ENCODE data around the gene TMEM182.

The TMEM182 gene, protein sequence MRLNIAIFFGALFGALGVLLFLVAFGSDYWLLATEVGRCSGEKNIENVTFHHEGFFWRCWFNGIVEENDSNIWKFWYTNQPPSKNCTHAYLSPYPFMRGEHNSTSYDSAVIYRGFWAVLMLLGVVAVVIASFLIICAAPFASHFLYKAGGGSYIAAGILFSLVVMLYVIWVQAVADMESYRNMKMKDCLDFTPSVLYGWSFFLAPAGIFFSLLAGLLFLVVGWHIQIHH

DNA sequence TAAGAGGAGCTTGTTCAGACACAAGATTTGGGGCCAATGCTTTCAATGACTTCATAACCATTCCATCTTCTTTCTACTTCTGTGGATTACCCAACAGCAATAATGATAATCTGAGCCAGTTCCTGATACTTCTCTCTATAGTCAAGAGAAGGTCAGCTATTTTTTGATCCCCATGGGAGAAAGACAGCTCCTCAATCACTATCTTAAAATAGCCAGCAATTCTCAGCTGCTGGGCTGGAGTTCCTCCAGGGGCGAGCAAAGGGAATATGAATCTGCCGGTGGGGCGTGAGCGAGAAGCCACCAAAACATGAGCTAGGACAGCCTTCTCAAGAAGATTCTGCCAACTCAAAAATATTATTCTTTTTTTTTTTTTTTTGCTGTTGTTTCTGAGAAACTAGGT is at the start of gene TMEM182:
TSS of gene TMEM182 (plus strand) at position 269 of the 400 bp plus-strand sequence. CDS start 187 bp downstream, outside the sequence.
- Histone ChIP-seq H3K4me1 (ENCODE audit: control insufficient read depth, insufficient read depth, low read length) (no peaks in the 10 kb centered on the region), H3K9ac (ENCODE audit: low read depth, low read length) (no peak within 1 kb of the TSS), H3K36me3 (ENCODE audit: control insufficient read depth, insufficient read depth, low read length) (no peaks in the 10 kb centered on the region), H3K27me3 (ENCODE audit: control insufficient read depth, insufficient read depth, low read length) (no peaks in the 10 kb centered on the region), H3K4me3 (ENCODE audit: low read depth, low read length) (no peak within 1 kb of the TSS), H3K9me3 (ENCODE audit: control insufficient read depth, insufficient read depth, low read length) (no peaks in the 10 kb centered on the region)

DNA sequence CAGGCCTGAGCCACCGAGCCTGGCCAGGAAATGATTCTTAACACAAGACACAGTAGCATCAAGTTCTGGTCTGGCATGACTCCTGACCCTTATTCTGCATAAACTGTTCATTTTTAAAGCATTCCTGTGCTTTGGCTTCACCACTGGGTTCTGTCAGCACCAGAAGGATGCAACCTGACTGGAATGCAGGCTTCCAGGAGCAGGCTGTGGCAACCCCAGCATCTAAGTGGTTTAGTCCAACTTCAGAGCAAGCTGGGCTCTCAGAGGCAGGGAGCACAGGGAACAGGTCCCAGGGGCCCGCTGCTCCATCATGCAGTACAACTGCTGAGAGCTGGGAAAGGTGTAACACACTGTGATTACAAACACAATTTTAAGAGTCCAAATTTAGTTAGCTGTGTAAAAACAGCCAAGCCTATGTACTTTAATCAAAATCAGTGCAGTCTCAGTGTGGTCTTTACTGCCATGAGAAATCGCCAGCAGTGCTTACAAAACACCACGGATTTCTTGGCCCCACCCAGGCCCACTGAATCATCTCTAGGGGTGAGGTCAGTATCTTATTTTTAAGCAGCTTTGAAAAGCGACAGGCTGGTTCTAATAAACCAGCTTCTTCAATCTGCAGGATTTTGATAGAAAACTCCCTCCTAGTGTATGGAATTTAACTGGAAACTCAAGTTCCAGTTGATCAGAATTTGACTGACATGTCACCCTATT is 44.4 kb upstream of the TMEM182 start:
- Histone ChIP-seq H3K9me3 (ENCODE audit: control insufficient read depth, insufficient read depth, low read length) (no peaks in the 10 kb centered on the region), H3K27me3 (ENCODE audit: control insufficient read depth, insufficient read depth, low read length) (no peaks in the 10 kb centered on the region), H3K4me3 (ENCODE audit: low read depth, low read length) (no peak overlapping the region), H3K9ac (ENCODE audit: low read depth, low read length) (no peak overlapping the region), H3K4me1 (ENCODE audit: control insufficient read depth, insufficient read depth, low read length) (no peaks in the 10 kb centered on the region), H3K36me3 (ENCODE audit: control insufficient read depth, insufficient read depth, low read length) (peaks cover 19% of the 10 kb centered on the region)

DNA sequence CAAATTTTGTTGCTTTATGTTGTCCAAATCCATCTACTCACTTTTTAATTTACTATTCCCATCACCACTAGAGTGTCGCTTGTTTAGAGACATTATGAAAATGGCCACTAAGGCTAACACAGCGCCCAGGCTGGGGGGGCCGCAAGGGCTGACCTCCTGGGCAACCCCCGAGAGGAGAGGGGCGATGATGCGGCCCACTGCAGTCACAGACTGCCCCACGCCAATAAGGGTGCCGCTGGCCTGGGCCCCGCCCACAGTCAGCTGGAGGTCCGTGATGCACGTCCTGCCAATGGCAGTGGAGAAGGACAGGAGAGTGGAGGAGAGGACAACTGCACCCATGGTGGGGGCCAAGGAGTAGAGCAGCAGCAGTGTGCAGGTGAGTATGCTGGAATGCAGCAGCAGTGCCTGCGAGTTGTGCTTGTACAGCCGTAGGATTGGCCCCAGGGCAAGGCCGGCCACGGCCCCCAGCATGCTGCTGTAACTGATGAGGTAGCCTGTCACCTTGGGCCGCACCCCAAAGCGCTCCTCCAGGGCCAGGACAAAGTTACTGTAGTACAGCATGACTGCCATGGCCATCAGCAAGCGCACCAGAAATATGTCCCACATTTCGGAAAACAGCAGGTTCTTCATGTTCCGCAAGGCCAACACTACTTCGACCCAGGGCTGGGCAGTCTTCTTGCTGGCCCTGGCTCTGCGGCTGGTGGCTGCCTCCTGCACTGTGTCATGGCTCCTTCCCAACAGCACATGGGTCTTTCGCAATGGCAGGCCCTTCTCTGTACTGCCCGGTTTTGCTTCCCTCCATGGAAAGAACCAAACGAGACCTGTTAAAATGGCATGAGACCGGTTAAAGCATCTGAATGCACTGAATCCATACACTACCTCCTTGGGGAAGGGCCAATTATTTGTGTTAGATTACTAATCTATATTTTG is 43.2 kb upstream of the TMEM182 start:
- H3K4me1 ChIP-seq (ENCODE audit: control insufficient read depth, insufficient read depth, low read length) = no peaks in the 10 kb centered on the region
- no peaks in the 10 kb centered on the region for H3K9me3 ChIP-seq (ENCODE audit: control insufficient read depth, insufficient read depth, low read length)
- H3K27me3 ChIP-seq (ENCODE audit: control insufficient read depth, insufficient read depth, low read length) = no peaks in the 10 kb centered on the region

DNA sequence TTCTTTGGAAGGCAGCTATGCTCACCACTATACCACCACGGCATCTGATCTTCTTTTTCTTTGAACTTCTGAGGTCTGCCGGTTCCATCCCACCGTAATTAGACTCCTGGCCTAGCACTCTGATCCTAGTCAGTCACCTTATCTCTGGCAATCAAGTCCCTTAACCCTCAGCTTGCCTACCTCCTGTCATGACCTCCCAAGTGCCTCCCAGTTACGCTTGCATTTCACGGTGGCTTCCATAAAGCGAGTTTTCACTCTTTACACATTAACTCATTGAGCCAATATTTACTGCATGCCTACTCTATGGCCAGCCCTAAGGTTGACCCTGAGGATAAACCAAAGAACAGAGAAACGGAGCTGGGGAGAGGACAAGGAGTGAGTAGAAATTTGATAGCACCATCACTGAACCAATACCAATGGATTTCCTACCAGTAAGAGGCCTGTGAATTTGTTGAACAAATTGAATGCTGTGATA is 37.8 kb upstream of the TMEM182 start:
- no peaks in the 10 kb centered on the region for H3K27me3 ChIP-seq (ENCODE audit: control insufficient read depth, insufficient read depth, low read length)
- no peak overlapping the region for H3K9ac ChIP-seq (ENCODE audit: low read depth, low read length)
- no peaks in the 10 kb centered on the region for H3K4me1 ChIP-seq (ENCODE audit: control insufficient read depth, insufficient read depth, low read length)
- no peak overlapping the region for H3K4me3 ChIP-seq (ENCODE audit: low read depth, low read length)
- H3K9me3 ChIP-seq (ENCODE audit: control insufficient read depth, insufficient read depth, low read length) = no peaks in the 10 kb centered on the region
- H3K36me3 ChIP-seq (ENCODE audit: control insufficient read depth, insufficient read depth, low read length) = peaks cover 22% of the 10 kb centered on the region

More for the DNA sequence above, 43.2 kb upstream of the TMEM182 start:
- Histone ChIP-seq H3K9ac (ENCODE audit: low read depth, low read length) (no peak overlapping the region), H3K36me3 (ENCODE audit: control insufficient read depth, insufficient read depth, low read length) (peaks cover 22% of the 10 kb centered on the region), H3K4me3 (ENCODE audit: low read depth, low read length) (no peak overlapping the region)

DNA sequence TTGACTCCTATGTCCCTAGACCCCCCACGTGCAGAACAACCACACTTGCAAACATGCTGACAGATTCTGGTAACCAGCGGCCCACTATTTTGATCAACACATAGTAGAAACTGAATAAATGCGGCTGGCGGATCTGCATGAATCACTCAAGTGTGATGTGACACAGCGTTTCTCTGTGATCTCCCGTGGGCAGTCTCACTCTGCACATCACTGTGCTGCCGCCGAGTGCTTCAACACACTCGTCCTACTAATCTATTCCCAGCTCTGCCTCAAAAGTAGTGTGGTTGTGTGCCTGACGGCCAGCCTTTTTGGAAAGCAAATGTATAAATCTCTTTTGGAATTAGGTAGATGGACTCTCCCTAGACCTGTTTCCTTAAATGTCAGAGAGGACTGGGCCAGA is 37.3 kb upstream of the TMEM182 start:
- Histone ChIP-seq H3K9ac (ENCODE audit: low read depth, low read length) (no peak overlapping the region), H3K27me3 (ENCODE audit: control insufficient read depth, insufficient read depth, low read length) (no peaks in the 10 kb centered on the region), H3K4me3 (ENCODE audit: low read depth, low read length) (no peak overlapping the region), H3K9me3 (ENCODE audit: control insufficient read depth, insufficient read depth, low read length) (no peaks in the 10 kb centered on the region), H3K4me1 (ENCODE audit: control insufficient read depth, insufficient read depth, low read length) (no peaks in the 10 kb centered on the region), H3K36me3 (ENCODE audit: control insufficient read depth, insufficient read depth, low read length) (peaks cover 20% of the 10 kb centered on the region)

DNA sequence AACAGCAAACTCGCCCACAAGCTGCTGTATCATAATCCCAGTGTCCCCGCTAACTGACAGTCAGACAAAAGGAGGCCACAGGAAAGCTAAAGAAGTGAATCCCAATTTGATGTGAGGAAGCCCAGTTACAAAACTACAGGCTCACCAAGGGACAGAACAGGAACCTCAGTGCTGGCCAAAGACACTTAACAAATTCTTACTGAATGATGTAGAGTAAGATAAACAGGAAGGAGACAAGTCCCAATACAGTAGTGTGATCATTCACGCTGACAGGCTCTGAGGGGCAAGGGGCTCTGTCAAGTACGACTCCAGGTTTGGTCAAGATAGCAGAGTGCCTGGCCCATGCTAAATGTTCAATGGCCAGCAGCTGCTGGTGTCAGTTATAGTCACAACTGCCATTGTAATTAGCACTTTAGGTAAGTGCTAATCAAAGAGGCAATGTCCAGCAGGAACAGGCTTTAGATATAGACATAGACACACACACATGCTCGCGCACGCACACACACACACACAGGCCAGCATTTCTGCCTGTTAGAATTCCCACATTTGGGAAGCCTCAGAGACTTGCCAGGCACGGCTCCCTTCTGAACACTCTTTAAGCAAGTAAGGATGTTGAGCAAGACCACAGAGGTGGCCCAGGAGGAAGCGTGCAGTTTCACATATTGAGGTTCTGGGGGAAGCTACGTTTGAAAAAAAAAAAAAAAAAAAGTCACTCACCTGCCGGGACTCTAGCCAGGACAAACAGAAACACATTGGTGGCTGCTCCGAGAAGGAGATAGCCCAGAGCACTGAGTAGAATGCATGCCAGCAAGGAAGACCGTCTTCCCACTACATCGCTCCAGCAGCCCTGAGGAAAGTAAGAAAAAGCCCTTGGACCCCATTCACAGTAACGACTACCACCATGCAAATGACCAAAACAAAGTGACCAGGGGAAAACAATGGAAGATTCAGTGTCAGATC is 35.4 kb upstream of the TMEM182 start:
- peaks cover 14% of the 10 kb centered on the region for H3K36me3 ChIP-seq (ENCODE audit: control insufficient read depth, insufficient read depth, low read length)
- H3K9ac ChIP-seq (ENCODE audit: low read depth, low read length) = no peak overlapping the region
- H3K27me3 ChIP-seq (ENCODE audit: control insufficient read depth, insufficient read depth, low read length) = no peaks in the 10 kb centered on the region
- no peaks in the 10 kb centered on the region for H3K4me1 ChIP-seq (ENCODE audit: control insufficient read depth, insufficient read depth, low read length)
- no peak overlapping the region for H3K4me3 ChIP-seq (ENCODE audit: low read depth, low read length)
- no peaks in the 10 kb centered on the region for H3K9me3 ChIP-seq (ENCODE audit: control insufficient read depth, insufficient read depth, low read length)

DNA sequence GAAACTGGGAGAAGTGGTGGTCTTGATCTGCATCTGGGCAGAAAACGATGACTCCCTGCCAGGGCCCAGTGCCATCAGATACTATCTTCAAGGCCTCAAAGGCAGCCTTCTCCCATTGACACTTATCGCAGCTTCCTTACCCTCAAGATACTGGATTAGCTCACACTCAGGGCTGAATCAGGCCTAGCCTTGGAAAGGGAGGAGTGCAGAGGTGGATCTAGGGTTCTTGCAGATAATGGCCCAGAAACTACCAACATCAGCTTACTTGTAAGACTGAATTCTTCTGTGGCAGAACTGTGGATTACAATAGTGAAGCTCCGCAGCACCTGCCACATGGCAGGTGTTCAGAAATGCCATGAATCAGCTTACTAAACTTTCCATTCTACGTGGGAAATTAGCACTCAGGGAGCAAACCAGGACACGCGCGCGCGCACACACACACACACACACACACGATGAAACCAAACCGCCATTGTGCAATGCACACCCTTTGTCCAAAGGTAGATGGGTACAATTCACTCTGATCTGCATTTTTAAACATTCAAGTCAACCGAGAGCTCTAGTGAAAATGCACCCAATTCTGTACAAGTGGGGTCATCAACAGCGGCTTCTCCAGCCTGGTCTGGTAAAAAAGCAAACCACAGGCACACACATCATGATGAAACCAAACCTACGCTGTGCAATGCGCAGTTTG is 26.3 kb upstream of the TMEM182 start:
- no peak overlapping the region for H3K9ac ChIP-seq (ENCODE audit: low read depth, low read length)
- H3K27me3 ChIP-seq (ENCODE audit: control insufficient read depth, insufficient read depth, low read length) = no peaks in the 10 kb centered on the region
- peaks cover 5% of the 10 kb centered on the region for H3K36me3 ChIP-seq (ENCODE audit: control insufficient read depth, insufficient read depth, low read length)
- no peaks in the 10 kb centered on the region for H3K4me1 ChIP-seq (ENCODE audit: control insufficient read depth, insufficient read depth, low read length)
- H3K9me3 ChIP-seq (ENCODE audit: control insufficient read depth, insufficient read depth, low read length) = no peaks in the 10 kb centered on the region
- H3K4me3 ChIP-seq (ENCODE audit: low read depth, low read length) = peak overlapping the region; percentile 76

DNA sequence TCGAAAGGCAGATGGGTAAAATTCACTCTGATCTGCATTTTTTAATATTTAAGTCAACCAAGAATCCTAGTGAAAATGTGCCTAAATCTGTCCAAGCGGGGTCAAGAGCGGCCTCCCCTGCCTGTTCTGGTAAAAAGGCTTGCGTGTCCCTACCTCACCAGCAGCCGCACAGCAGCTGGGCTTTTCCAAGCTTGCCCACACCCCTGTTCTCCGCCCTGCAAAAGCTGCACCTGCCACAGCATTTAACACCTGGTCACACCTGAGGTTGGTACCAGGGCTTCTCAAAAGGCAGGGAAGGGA is 25.8 kb upstream of the TMEM182 start:
- no peaks in the 10 kb centered on the region for H3K27me3 ChIP-seq (ENCODE audit: control insufficient read depth, insufficient read depth, low read length)
- no peaks in the 10 kb centered on the region for H3K4me1 ChIP-seq (ENCODE audit: control insufficient read depth, insufficient read depth, low read length)
- peak overlapping the region; percentile 76 for H3K4me3 ChIP-seq (ENCODE audit: low read depth, low read length)
- no peaks in the 10 kb centered on the region for H3K9me3 ChIP-seq (ENCODE audit: control insufficient read depth, insufficient read depth, low read length)
- H3K36me3 ChIP-seq (ENCODE audit: control insufficient read depth, insufficient read depth, low read length) = peaks cover 5% of the 10 kb centered on the region
- H3K9ac ChIP-seq (ENCODE audit: low read depth, low read length) = peak overlapping the region; percentile 75

DNA sequence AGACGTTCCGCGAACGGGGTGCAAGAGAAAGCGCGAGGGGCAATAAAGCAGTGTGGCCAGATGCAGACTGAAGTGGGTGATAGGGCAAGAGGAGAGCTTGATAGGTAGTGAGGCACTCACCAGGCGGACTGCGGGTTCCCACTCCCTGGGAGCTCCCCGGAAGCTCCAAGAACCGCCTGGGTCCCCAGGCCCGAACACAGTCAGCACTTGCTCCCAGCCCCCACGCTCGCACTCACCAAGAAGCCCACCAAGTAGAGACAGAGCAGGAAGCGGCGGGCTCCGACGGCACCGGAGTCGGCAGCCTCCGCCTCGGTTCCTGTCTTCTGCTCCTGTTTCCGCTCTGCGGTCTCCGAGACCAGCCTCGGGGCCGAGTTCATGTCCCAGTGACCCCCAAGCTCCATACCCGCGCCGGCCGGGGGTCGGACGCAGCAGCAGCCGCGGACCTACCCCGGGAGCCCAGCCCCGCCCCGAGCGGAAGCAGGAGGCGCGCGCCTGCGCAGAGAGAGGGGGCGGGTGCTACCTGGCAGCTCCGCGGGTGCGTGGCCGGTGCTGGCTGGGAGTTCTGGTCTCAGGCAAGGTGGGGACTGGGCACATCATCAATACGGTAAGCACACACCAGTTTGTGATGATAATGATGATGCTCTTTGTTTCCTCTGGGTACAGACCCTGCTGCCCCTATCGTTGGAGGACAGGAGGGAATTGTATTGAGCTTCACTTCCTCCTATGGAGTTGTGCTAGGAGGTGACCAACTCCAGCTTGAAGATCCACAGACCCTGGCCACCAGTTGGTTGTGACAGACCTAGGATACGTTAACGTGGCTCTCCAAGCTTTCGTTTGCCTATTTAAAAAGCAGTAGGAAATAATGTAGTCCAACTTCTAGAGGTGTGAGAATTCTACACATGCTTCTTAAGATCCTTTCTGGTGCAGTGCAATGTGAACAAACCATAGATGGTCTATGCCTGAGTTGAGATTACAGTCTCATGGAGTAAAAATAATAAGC is 25.1 kb upstream of the TMEM182 start:
- no peaks in the 10 kb centered on the region for H3K4me1 ChIP-seq (ENCODE audit: control insufficient read depth, insufficient read depth, low read length)
- no peaks in the 10 kb centered on the region for H3K9me3 ChIP-seq (ENCODE audit: control insufficient read depth, insufficient read depth, low read length)
- H3K9ac ChIP-seq (ENCODE audit: low read depth, low read length) = peak overlapping the region; percentile 75

DNA sequence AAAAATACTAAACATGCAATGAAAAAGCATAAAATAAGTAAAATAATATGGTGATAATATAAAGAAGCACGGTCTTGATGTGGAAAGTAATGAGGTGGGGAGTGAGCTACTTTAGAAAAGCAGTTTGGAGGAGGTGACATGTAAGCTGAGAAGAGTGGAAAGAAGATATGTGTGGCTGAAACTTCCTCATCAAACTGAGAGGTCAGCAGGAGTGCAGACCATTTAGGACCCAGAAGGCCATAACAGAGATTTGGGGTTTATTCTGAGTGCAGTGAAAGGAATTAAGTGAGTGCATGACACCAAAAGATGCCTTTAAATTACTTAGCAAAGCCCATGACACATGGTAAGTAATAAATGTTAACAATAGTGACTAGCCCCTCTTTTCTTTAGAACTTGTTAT is 24.4 kb upstream of the TMEM182 start:
- no peak overlapping the region for H3K9ac ChIP-seq (ENCODE audit: low read depth, low read length)

More for the DNA sequence above, 25.1 kb upstream of the TMEM182 start:
- Histone ChIP-seq H3K36me3 (ENCODE audit: control insufficient read depth, insufficient read depth, low read length) (peaks cover under 1% of the 10 kb centered on the region), H3K27me3 (ENCODE audit: control insufficient read depth, insufficient read depth, low read length) (no peaks in the 10 kb centered on the region), H3K4me3 (ENCODE audit: low read depth, low read length) (peak overlapping the region; percentile 76)

More for the DNA sequence above, 24.4 kb upstream of the TMEM182 start:
- Histone ChIP-seq H3K9me3 (ENCODE audit: control insufficient read depth, insufficient read depth, low read length) (no peaks in the 10 kb centered on the region), H3K27me3 (ENCODE audit: control insufficient read depth, insufficient read depth, low read length) (no peaks in the 10 kb centered on the region), H3K4me1 (ENCODE audit: control insufficient read depth, insufficient read depth, low read length) (no peaks in the 10 kb centered on the region), H3K36me3 (ENCODE audit: control insufficient read depth, insufficient read depth, low read length) (no peaks in the 10 kb centered on the region), H3K4me3 (ENCODE audit: low read depth, low read length) (peak overlapping the region; percentile 76)
